K562 (cell line): ENCODE data around the gene SMC4. TPM values are rescaled to one million over a fixed set of nuclear protein-coding genes. Genes with fewer than 3 reads are reported as not detected.
A peak's percentile ranks its signal among the peaks of the same experiment; 100 is the strongest.

Experiments used
- ARNT ChIP-seq, 2 experiments: fragments of 450-650 bp; IDR thresholded peaks; 2 replicates each; pipeline ENCODE4 v1.6.1; 2016; ENCODE audit warnings: mild to moderate bottlenecking in 1 of 2
- ATF1 ChIP-seq, 2 experiments: fragments of 450-650 bp in 1 of 2; IDR thresholded peaks; 2 replicates each; pipeline ENCODE4 v1.6.1; 2016; ENCODE audit warnings: missing compliant biosample characterization in 1 of 2, missing genetic modification characterization in 1 of 2
- ATF2 ChIP-seq: sonication (generic); formaldehyde crosslinking; IDR thresholded peaks from 2 replicates; pipeline ENCODE4 v1.8.1; 2022; ENCODE audit warnings: missing genetic modification reagents
- CBFA2T3 ChIP-seq: fragments of 450-650 bp; IDR thresholded peaks from 2 replicates; pipeline ENCODE4 v1.6.1; 2017
- CTCF ChIP-seq, 3 experiments: IDR thresholded peaks in 2 of 3; conservative IDR thresholded peaks in 1 of 3; 2 replicates each; pipeline ENCODE4 v1.5.1; 2011 to 2012; ENCODE audit warnings: low read length in 3 of 3, mild to moderate bottlenecking in 3 of 3, control low read depth in 2 of 3, improper control_type of control experiment in 1 of 3, inconsistent platforms in 1 of 3, low read depth in 1 of 3, mixed read lengths in 1 of 3, moderate library complexity in 1 of 3; ENCODE audit not compliant: insufficient read depth in 2 of 3
- EGR1 ChIP-seq: fragments of 450-650 bp; conservative IDR thresholded peaks from 2 replicates; pipeline ENCODE4 v1.6.1; 2017; ENCODE audit warnings: mild to moderate bottlenecking
- EWSR1 ChIP-seq: fragments of 450-650 bp; IDR thresholded peaks from 2 replicates; pipeline ENCODE4 v1.6.1; 2018; ENCODE audit warnings: borderline replicate concordance, mild to moderate bottlenecking, low read depth, moderate library complexity; ENCODE audit not compliant: partially characterized antibody
- GTF2E2 ChIP-seq: fragments of 200-800 bp; sonication (Bioruptor generic); IDR thresholded peaks from 2 replicates; pipeline ENCODE4 v1.6.1; 2016; ENCODE audit warnings: missing genetic modification characterization, missing compliant biosample characterization
- KAT2B ChIP-seq: IDR thresholded peaks from one replicate; pipeline ENCODE4 v1.6.1; 2012; ENCODE audit warnings: low read depth, mild to moderate bottlenecking, control low read depth, inconsistent platforms, low read length, moderate library complexity
- MEIS2 ChIP-seq: fragments of 450-650 bp; IDR thresholded peaks from 2 replicates; pipeline ENCODE4 v1.6.1; 2014; ENCODE audit warnings: mild to moderate bottlenecking; ENCODE audit not compliant: partially characterized antibody
- MYC ChIP-seq, 2 experiments: fragments of 250-450 bp in 1 of 2; sonication (Bioruptor Pico) in 1 of 2; IDR thresholded peaks; 2 replicates each; pipeline versions ENCODE4 v1.5.1 to v1.6.1; 2012 to 2021; ENCODE audit warnings: low read depth in 2 of 2, borderline replicate concordance in 1 of 2, improper control_type of control experiment in 1 of 2, low read length in 1 of 2, mild to moderate bottlenecking in 1 of 2, moderate library complexity in 1 of 2
- NCOR1 ChIP-seq: fragments of 450-650 bp; IDR thresholded peaks from 2 replicates; pipeline ENCODE4 v1.6.1; 2016; ENCODE audit warnings: mild to moderate bottlenecking, moderate library complexity
- NR4A1 ChIP-seq, 2 experiments: fragments of 250-450 bp in 1 of 2; fragments of 450-650 bp in 1 of 2; sonication (Bioruptor Pico) in 1 of 2; IDR thresholded peaks; 2 replicates each; pipeline versions ENCODE4 v1.4.0 to v1.6.1; 2016 to 2020; ENCODE audit warnings: mild to moderate bottlenecking in 2 of 2, missing compliant biosample characterization in 1 of 2, missing genetic modification characterization in 1 of 2, moderate library complexity in 1 of 2
- NRF1 ChIP-seq, 2 experiments: fragments of 450-650 bp; IDR thresholded peaks in 1 of 2; conservative IDR thresholded peaks in 1 of 2; 2 replicates each; pipeline ENCODE4 v1.6.1; 2014; ENCODE audit warnings: mild to moderate bottlenecking in 2 of 2
- NUFIP1 ChIP-seq: fragments of 450-650 bp; IDR thresholded peaks from 2 replicates; pipeline ENCODE4 v1.6.1; 2018; ENCODE audit not compliant: partially characterized antibody
- PHTF2 ChIP-seq: fragments of 250-450 bp; sonication (Bioruptor Pico); IDR thresholded peaks from 2 replicates; pipeline ENCODE4 v1.5.0; 2021; ENCODE audit warnings: mild to moderate bottlenecking
- PRPF4 ChIP-seq: fragments of 200-400 bp; formaldehyde crosslinking; IDR thresholded peaks from one replicate; pipeline ENCODE4 v1.6.1; 2017; ENCODE audit warnings: low read length, low read depth, mild to moderate bottlenecking; ENCODE audit not compliant: insufficient read depth, poor library complexity, severe bottlenecking
- RFX5 ChIP-seq: IDR thresholded peaks from 2 replicates; pipeline ENCODE4 v1.6.1; 2011; ENCODE audit warnings: low read depth, mild to moderate bottlenecking, improper control_type of control experiment, low read length
- SIRT6 ChIP-seq: IDR thresholded peaks from one replicate; pipeline ENCODE4 v1.6.1; 2012; ENCODE audit warnings: low read depth, mild to moderate bottlenecking, control low read depth, inconsistent platforms, low read length, moderate library complexity
- TAF15 ChIP-seq: fragments of 200-400 bp; formaldehyde crosslinking; IDR thresholded peaks from 2 replicates; pipeline ENCODE4 v1.6.1; 2017; ENCODE audit warnings: mild to moderate bottlenecking, low read depth, low read length, moderate library complexity
- TAL1 ChIP-seq: fragments of 450-650 bp; IDR thresholded peaks from 2 replicates; pipeline ENCODE4 v1.6.1; 2016; ENCODE audit warnings: mild to moderate bottlenecking
- TCF3 ChIP-seq: sonication (generic); formaldehyde crosslinking; IDR thresholded peaks from 2 replicates; pipeline ENCODE4 v1.4.0; 2020; ENCODE audit warnings: mild to moderate bottlenecking, missing genetic modification reagents
- TFAP4 ChIP-seq: sonication (generic); formaldehyde crosslinking; IDR thresholded peaks from 2 replicates; pipeline ENCODE4 v1.8.0; 2022; ENCODE audit warnings: missing genetic modification reagents, mild to moderate bottlenecking, moderate library complexity, borderline replicate concordance
- TRIM24 ChIP-seq, 2 experiments: fragments of 450-650 bp; IDR thresholded peaks; 2 replicates each; pipeline ENCODE4 v1.6.1; 2016
- YBX1 ChIP-seq: fragments of 450-650 bp; IDR thresholded peaks from 2 replicates; pipeline ENCODE4 v1.7.1; 2016; ENCODE audit warnings: mild to moderate bottlenecking
- ZNF239 ChIP-seq: fragments of 250-450 bp; sonication (Bioruptor Pico); IDR thresholded peaks from 2 replicates; pipeline ENCODE4 v1.4.0; 2020; ENCODE audit warnings: mild to moderate bottlenecking
- ZNF445 ChIP-seq: fragments of 250-450 bp; sonication (Bioruptor Pico); IDR thresholded peaks from 2 replicates; pipeline ENCODE4 v1.4.0; 2020; ENCODE audit warnings: low read depth, mild to moderate bottlenecking, moderate library complexity
- ZZZ3 ChIP-seq: fragments of 450-650 bp; IDR thresholded peaks from 2 replicates; pipeline ENCODE4 v1.6.1; 2016; ENCODE audit warnings: antibody characterized with exemption, mild to moderate bottlenecking, moderate library complexity
- polyA plus RNA-seq, 8 experiments: library from polyadenylated mRNA; depleted of rRNA in 4 of 8; stranded (reverse) in 5 of 8; unstranded in 3 of 8; fragments of >200 nt; fragmentation: Nextera tagmentation in 2 of 8; fragmentation: Illumina TruSeq in 1 of 8; extraction: Ambion mirVana in 2 of 8; extraction: Trizol in 1 of 8; gene quantifications; 2 replicates each; pipeline versions ENCODE4 v1.2.1 to v1.2.3, GENCODE V29; 2011 to 2014; ENCODE audit warnings: inconsistent platforms in 1 of 8, missing spikeins in 1 of 8
- total RNA-seq, 7 experiments: library from RNA; depleted of rRNA in 6 of 7; stranded (reverse); fragments of >200 nt in 6 of 7; fragmentation: Illumina TruSeq in 2 of 7; extraction: Trizol in 2 of 7; gene quantifications; 2 replicates each; pipeline versions ENCODE4 v1.2.1 to v1.2.3, GENCODE V29; 2011 to 2021; ENCODE audit warnings: low replicate concordance in 1 of 7

SMC4 gene
- total and polyA plus RNA-seq, 9 of the 15 experiments (the other 6 are each of a cell fraction or from before 2014, with no cell fraction given): 87.9 to 347 (median 176) TPM

GRCh38 chr3:160373655-160374054 is 25.8 kb upstream of the SMC4 start (continued):
- TF ChIP-seq PHTF2 (CRISPR knock-in tag): no peak
- TF ChIP-seq SIRT6: no peak
- peak; percentile 30; the same call in 1 of the 2 replicates for TF ChIP-seq TFAP4 (CRISPR knock-in tag)
- TF ChIP-seq GTF2E2 (tag): no peak
- TF ChIP-seq EGR1: peak; percentile 66
- TF ChIP-seq TRIM24 (IDR thresholded peaks at IDR 0.05): 0 out of 4 replicates have a peak, but pooled peaks of 1 of the 2 experiments have one; percentile 10
- peak; percentile 14 for TF ChIP-seq MEIS2
- TF ChIP-seq MYC (IDR thresholded peaks at IDR 0.05; ENCODE audit: low read depth, low read length): no peak
- no peak for TF ChIP-seq MYC (CRISPR knock-in tag; IDR thresholded peaks at IDR 0.05; ENCODE audit: borderline replicate concordance, low read depth)
- no peak for TF ChIP-seq NR4A1 (CRISPR knock-in tag; IDR thresholded peaks at IDR 0.05)
- no peak for TF ChIP-seq NR4A1 (tag; IDR thresholded peaks at IDR 0.05)
- peak; percentile 71 for TF ChIP-seq TCF3 (CRISPR knock-in tag)
- TF ChIP-seq NCOR1: peak; percentile 40
- no peak for TF ChIP-seq CTCF (IDR thresholded peaks at IDR 0.05 in 2 of 3, conservative IDR thresholded peaks at IDR 0.05 in 1 of 3; ENCODE audit: insufficient read depth in 2 of 3, low read depth in 1 of 3, low read length in 3 of 3)
- no peak for TF ChIP-seq ZNF239 (CRISPR knock-in tag)
- no peak for TF ChIP-seq EWSR1
- TF ChIP-seq PRPF4: no peak
- peak; percentile 80 for TF ChIP-seq CBFA2T3
- no peak for TF ChIP-seq NRF1 (conservative IDR thresholded peaks at IDR 0.05 in 1 of 2, IDR thresholded peaks at IDR 0.05 in 1 of 2)
- TF ChIP-seq NUFIP1: no peak
- TF ChIP-seq ATF1 (CRISPR knock-in tag; IDR thresholded peaks at IDR 0.05): no peak
- no peak for TF ChIP-seq ATF1 (tag; IDR thresholded peaks at IDR 0.05)
- TF ChIP-seq ZZZ3: no peak
- TF ChIP-seq ATF2: no peak
- TF ChIP-seq KAT2B: no peak
- no peak for TF ChIP-seq ARNT (IDR thresholded peaks at IDR 0.05)
- no peak for TF ChIP-seq ZNF445 (CRISPR knock-in tag)
- TF ChIP-seq RFX5: no peak
- peak; percentile 42; the same call in 1 of the 2 replicates for TF ChIP-seq TAL1
- TF ChIP-seq TAF15: no peak
- TF ChIP-seq YBX1: no peak
